ENCODE measurements around the gene CCDC160. TPM values are rescaled to one million over a fixed set of nuclear protein-coding genes. Genes with fewer than 3 reads are reported as not detected.
"Not testable (repeated sequence)": the region's sequence is repeated elsewhere in the genome, so short reads cannot be mapped to it uniquely, and the experiment has no call there.

CCDC160 gene
- total and polyA plus RNA-seq, 8 donors = 0.50 to 3.2 (median 2.4) TPM

DNA sequence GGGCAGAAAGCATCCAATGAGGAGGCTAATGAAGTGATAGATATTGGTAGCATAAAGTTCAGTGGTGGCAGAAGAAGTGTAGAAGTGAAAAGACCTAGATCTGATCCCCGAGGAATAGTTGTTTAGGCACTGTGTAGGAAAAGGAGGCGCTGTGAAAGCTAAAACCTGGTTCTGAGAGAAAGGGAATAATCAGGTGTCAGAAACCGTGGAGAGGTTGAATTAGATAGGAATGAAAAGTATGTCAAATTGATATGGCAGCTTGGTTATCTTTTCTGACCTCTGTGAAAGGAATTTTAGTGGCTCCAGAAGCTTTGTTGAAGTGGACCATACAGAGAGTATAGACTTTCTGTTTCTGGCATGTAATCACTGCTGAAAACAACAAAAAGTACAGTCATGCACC lies 30.8 kb upstream of the CCDC160 start:
- ATAC-seq = no peak
- DNase-seq = no peak
- Histone ChIP-seq H3K27ac (no peak overlapping the region), H3K9me3 (no peaks in the 10 kb centered on the region), H3K4me1 (no peaks in the 10 kb centered on the region), H3K36me3 (no peaks in the 10 kb centered on the region), H3K4me3 (no peak overlapping the region), H3K27me3 (no peaks in the 10 kb centered on the region)
- TF ChIP-seq, protein P1, sequence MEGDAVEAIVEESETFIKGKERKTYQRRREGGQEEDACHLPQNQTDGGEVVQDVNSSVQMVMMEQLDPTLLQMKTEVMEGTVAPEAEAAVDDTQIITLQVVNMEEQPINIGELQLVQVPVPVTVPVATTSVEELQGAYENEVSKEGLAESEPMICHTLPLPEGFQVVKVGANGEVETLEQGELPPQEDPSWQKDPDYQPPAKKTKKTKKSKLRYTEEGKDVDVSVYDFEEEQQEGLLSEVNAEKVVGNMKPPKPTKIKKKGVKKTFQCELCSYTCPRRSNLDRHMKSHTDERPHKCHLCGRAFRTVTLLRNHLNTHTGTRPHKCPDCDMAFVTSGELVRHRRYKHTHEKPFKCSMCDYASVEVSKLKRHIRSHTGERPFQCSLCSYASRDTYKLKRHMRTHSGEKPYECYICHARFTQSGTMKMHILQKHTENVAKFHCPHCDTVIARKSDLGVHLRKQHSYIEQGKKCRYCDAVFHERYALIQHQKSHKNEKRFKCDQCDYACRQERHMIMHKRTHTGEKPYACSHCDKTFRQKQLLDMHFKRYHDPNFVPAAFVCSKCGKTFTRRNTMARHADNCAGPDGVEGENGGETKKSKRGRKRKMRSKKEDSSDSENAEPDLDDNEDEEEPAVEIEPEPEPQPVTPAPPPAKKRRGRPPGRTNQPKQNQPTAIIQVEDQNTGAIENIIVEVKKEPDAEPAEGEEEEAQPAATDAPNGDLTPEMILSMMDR (IDR thresholded peaks at IDR 0.05) = no peak
- intact Hi-C loops (cut with DNase I) = no loop called here

DNA sequence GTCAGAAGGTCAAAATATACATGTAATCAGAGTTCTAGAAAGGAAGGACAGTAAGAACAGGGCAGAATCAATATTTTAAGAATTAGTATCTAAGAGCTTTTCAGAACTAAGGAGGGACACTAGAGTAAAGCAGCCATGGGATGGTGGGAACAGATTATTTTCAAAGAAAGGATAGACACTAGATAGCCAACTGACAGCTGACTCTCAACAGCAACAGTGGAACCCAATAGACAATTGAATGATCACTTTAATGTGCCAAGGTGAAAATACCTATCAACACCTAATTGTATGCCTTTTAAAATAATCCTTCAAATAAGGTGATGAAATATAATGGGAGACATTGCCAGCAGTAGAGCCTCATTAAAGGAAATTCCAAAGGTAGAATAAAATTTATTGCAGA lies 26.5 kb upstream of the CCDC160 start:
- no peaks in the 10 kb centered on the region for H3K4me1 ChIP-seq
- TF ChIP-seq, protein P1 (IDR thresholded peaks at IDR 0.05) = no peak
- no peak overlapping the region for H3K4me3 ChIP-seq
- ATAC-seq = no peak
- no peaks in the 10 kb centered on the region for H3K9me3 ChIP-seq
- H3K36me3 ChIP-seq = no peaks in the 10 kb centered on the region
- no peak overlapping the region for H3K27ac ChIP-seq
- intact Hi-C loops (cut with DNase I) = no loop called here
- no peak for DNase-seq
- H3K27me3 ChIP-seq = no peaks in the 10 kb centered on the region

DNA sequence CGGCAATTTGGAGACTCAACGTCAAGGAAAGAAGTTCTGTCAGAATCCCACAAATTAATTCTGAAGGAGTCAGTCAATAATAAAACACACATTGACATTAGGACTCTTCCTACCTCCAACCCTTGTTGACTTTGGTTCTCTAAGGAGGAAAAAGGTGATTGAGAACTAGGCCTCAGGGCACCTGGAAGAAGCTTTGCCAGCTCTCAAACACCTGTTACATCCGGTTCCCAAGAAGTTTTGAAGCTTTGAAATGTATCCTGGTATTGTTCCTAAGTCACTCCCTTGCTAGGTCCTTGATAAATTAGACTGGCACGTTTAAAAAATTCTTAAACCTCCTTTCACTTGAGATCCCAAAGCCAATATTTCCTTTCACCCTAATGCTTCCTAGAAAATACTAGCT lies 1.7 kb upstream of the CCDC160 start:
- H3K27ac ChIP-seq = no peak overlapping the region
- H3K27me3 ChIP-seq = peaks cover 15 to 24% of the 10 kb centered on the region in 2 donors
- intact Hi-C loops (cut with DNase I) = no loop called here
- no peak overlapping the region for H3K4me3 ChIP-seq
- no peaks in the 10 kb centered on the region for H3K9me3 ChIP-seq
- no peaks in the 10 kb centered on the region for H3K4me1 ChIP-seq
- TF ChIP-seq, protein P1 (IDR thresholded peaks at IDR 0.05) = no peak
- ATAC-seq (no peak), DNase-seq (no peak)
- H3K36me3 ChIP-seq = no peaks in the 10 kb centered on the region

DNA sequence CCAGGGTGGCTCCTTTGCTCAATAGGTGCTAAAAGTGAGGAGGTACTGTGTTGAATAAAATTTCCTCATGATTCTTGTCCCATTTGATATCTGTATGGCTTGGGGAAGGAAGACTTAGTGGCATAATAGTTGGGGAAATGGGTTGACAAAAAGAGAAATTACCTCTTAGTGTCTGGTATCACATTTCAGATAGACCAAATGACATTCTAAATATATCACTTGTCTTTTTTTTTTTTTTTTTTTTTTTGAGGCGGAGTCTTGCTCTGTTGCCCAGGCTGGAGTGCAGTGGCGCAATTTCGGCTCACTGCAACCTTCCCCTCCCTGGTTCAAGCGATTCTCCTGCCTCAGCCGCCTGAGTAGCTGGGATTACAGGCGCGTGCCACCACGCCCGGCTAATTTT lies 1.2 kb downstream of the CCDC160 start:
- DNase-seq; H3K36me3 ChIP-seq; intact Hi-C loops (cut with DNase I); H3K4me1 ChIP-seq; H3K4me3 ChIP-seq; H3K9me3 ChIP-seq; H3K27ac ChIP-seq; ATAC-seq: not testable (repeated sequence)
- H3K27me3 ChIP-seq = peaks cover 15 to 24% of the 10 kb centered on the region in 2 donors

DNA sequence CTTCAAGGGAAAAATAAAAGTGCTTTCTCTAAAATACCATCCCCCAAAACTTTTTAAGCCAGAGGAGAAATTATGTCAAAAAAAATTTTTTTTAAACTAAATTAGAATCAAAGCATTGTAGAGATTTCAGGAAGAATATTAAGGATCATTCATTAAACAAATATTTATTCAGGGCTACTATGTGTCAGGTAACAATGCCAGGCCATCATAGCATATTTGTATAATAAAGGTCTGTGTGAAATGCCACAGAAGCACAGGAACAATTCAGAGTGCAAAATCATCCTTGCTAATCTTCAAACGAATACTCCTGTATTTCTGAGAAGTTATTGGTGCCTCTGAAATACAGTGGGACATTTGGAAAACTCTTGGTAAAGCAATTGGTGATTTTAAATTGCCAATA lies 2.0 kb downstream of the CCDC160 start:
- Histone ChIP-seq H3K36me3 (no peaks in the 10 kb centered on the region), H3K27me3 (peaks cover 15 to 24% of the 10 kb centered on the region in 2 donors), H3K27ac (no peak overlapping the region), H3K4me1 (no peaks in the 10 kb centered on the region), H3K9me3 (no peaks in the 10 kb centered on the region), H3K4me3 (no peak overlapping the region)
- ATAC-seq (no peak), DNase-seq (no peak)
- TF ChIP-seq, protein P1 (IDR thresholded peaks at IDR 0.05) = no peak
- intact Hi-C loops (cut with DNase I) = no loop called here

DNA sequence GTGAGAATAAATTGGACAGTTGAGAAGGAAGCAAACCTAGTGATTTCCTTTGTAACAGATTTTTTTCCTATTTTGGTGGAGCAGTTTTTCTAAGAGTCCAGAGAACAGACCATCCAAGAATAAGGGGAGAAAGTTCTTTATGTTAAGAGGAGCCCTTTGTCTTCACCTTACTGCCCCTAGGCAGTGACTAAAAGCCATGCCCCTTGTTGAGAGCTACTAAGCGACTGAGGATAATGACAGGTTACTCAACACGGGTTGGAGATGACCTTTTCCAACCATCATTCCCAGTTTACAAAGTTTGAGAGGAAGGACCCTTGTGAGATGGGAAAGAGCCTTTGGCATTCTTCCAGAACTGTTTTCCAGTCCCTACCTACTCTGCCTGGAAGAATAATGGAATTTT lies 3.2 kb downstream of the CCDC160 start:
- no peak for ATAC-seq
- Histone ChIP-seq H3K9me3 (no peaks in the 10 kb centered on the region), H3K4me3 (no peak overlapping the region), H3K27me3 (peaks cover 15 to 24% of the 10 kb centered on the region in 2 donors), H3K4me1 (no peaks in the 10 kb centered on the region), H3K36me3 (no peaks in the 10 kb centered on the region), H3K27ac (no peak overlapping the region)
- intact Hi-C loops (cut with DNase I) = no loop called here
- TF ChIP-seq, protein P1 (IDR thresholded peaks at IDR 0.05) = no peak
- DNase-seq = no peak

Data from left lung (tissue), 10 donors.